Inflammatory macrophage (primary cell): Measurements from ENCODE around the gene SYT14.

ENCODE experiments used
- DNase-seq, 2 donors: peaks; one replicate each; pipeline ENCODE4 v3.0.0-alpha.2; 2020 to 2022

Gene SYT14

GRCh38 chr1:210214573-210215409, 276.8 kb downstream of the SYT14 start:
- DNase-seq, result no peak

DNA sequence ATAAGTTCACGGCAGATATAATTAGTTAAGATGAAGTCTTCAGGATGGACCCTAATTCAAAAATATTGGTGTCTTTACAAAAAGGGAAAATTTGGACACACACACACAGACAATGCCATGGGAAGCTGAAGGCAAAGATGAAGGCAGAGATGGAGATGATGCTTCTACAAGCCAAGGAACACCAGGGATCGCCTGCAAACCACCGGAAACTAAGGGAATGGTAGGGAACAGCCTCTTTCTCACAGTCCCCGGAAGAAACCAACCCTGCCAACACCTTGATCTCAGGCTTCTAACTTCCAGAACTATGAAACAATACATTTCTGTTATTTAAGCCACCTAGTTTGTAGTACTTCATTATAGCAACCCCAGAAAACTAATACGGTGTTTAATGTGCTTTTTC, 279.5 kb downstream of the SYT14 start:
- no peak for DNase-seq

DNA sequence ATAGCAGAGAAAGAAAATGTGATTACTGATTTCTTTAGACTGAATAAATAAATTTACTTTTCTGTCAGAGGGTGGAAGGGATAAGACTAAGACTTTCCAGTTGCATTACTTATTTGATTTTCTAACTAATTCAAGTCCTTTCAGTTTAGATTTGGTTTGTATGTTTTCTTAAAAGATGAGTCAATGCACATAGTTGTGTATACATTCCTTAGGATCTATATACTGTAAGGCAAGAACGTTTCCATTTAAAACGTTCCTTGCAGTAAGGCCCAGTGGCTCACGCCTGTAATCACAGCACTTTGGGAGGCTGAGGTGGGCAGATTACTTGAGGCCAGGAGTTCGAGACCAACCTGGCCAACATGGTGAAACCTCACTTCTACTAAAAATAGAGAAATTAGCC, 280.0 kb downstream of the SYT14 start:
- DNase-seq, result no peak
